Activated CD4-positive, alpha-beta T cell treated with anti-CD3 and anti-CD28 coated beads for 4 hours (primary cell): ENCODE results near the gene DROSHA.

Experiments used
- DNase-seq, 2 donors: peaks; one replicate each; pipeline ENCODE4 v3.0.0-alpha.2; 2020

Gene DROSHA

DNA sequence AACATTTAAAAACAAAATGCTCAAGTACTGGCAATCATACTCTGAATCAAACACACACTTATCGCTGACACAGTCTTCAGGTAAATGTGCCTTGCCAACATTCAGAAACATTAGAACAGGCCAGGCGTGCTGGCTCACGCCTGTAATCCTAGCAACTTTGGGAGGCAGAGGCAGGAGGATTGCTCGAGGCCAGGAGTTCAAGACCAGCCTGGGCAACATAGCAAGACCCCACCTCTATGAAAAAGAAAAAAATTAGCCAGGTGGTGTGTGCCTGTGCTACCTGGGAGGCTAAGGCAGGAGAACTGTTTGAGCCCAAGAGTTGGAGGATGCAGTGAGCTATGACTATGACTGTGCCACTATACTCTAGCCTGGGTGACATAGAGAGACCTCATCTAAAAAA is 20.6 kb downstream of the DROSHA start:
- DNase-seq, result no peak

DNA sequence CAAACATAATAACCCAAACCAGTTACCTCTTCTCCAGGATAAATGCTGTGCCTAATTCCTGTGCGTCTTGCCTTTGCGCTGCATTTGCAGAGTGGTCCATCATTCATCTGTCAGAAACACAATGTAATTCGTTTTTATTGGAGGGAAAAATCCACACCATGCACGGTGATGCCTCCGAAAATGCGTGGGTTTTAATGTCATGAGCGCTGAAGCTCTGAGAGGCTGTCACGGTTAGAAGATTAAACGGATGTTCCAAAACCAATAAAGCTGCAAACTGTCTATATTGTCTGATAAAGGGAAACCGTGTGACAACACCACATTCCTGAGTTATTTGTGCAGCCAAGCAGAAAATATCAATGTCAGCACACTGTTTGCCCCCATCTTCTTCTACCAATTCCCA is 27.4 kb downstream of the DROSHA start:
- DNase-seq, result no peak

DNA sequence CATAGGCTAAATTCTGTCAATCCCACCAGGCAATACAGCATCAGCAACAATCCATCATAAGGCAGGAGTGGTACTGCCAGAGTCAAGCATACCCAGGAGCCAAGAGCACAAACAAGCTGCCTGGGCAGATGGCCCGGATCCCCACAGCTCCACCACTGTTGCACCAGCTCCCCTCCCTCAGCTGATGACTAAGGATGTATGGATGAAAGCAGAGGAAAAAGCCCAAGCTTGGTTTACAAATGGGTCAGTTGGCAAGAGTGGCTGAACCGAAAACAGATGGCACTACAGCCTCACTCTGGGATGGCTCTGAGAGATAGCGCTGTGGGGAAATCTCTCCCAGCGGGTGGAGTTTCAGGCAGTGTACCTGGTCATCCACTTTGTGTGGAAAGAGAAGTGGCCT is 29.4 kb downstream of the DROSHA start:
- DNase-seq, result no peak

DNA sequence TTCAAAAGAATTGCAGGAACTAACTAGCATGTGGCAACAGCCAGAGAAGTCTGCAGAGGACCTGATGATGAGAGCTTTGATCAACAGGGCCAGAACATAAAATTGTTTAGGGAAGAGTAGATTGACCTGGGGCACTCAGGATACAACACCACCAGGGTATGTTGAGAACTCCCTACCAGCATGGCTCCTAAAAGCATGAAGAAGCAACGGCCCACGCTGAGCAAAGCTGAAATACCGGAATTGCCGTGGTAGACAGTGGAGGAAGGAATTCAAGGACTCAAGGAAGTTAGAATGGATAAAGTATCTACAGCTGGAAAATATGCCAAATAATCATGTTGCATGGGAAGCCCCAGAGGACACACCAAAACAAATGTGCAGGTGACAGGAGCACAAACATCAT is 31.6 kb downstream of the DROSHA start:
- DNase-seq, result no peak

DNA sequence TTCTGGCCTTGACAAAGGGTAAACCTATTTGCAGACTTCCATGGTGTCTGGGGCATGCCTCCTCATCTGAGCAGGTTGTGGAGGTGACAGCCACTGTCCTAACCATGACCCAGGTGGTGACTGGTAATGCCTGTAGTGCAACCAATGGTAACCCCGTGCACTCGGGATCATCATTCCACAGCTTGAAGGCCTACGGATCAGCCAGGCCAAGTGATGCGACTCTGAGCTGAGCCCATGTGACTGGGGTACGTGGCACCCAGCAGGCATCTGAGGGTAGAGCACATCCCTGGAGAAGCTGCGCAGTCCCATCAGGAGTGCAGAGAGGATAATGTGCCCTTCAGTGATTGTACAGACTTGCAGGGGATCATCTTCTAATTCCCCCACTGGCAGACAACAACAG is 35.0 kb downstream of the DROSHA start:
- no peak for DNase-seq

DNA sequence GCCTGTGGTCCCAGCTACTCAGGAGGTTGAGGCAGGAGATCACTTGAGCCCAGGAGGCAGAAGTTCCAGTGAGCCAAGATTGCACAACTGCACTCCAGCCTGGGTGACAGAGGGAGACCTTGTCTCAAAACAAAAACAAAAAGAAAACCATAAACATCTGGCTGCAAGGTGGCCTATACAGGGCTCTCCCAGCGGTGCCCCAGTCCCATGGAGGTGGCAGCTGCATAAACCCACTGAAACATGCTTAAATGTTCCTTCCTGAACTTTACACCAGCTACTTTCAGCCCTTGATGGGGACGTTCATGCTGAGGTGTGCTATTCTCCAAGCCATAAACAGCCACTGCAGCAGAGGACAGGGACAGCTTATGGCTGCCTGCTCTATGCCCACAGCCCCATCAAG is 35.6 kb downstream of the DROSHA start:
- DNase-seq, result no peak

DNA sequence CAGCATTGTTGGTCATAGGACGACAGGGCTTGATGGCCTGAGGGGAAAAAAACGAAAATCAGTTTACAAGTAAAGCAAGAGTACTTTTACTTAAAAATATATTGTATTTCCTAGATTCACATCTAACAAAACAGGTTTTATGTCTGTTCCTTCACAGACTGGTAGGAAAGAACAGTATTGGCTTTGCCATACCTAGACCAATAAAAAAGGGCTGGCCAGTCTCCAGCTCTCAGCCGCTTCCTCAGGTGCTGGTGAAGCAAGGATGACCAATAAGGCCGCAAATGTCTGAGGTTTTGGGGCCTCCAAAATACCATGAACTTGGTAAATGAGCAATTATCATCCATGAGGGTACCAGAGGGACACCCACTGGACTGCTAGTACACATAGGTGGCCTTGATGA is 36.6 kb downstream of the DROSHA start:
- DNase-seq, result no peak

DNA sequence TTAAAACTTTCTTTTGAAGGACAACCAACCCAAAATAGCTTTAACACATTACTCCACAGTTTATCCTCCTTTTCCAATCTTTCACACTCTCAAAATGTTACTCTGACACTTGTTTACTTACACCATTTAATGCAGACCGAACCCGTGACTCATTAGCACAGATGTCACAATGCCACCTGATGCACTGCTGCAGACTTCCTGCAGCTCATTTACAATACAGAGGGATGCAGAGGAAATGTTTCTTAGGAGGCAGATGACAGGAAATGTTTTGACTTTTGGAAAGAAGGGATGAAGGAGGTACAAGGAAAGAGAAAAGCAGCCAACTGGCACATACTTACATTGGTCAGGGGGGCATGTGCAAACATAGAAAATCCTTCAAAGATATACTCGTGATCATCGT is 39.0 kb downstream of the DROSHA start:
- DNase-seq, result no peak

DNA sequence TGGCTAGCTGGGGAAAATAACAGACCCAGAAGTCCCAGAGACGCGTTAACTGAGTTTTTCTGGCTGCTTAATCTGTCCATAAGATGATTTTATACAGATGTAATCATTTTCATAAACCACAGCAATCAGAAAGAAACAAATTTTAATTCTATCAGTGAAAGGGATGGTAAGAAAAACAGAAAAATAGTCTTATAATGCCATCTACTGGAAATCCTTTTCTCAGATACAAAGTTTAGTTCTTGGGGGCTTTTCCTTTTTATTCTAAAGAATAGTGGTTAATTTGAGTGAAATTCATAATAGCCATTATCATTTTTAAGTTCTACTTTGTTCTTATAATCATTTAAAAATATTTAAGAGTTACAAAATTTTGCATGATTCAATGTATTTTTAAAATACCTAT is 44.4 kb downstream of the DROSHA start:
- DNase-seq, result no peak

DNA sequence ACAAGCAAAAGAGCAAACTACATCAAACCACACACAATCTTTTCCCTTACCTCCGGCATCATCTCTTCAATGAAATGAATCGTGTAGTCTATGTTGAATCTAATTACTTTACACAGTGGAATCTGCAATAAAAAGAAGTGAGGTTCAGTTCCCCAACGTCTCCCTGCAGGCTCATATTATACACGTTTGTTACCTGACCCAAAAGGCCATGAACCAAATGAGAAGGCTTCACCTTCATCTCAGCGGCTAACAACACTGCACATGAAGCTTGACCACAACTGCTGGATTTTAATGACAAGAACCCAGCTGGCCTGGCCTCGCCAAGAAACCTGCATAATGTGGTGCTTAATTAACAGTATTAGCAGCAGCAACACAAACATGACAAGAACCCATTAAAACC is 45.5 kb downstream of the DROSHA start:
- no peak for DNase-seq

DNA sequence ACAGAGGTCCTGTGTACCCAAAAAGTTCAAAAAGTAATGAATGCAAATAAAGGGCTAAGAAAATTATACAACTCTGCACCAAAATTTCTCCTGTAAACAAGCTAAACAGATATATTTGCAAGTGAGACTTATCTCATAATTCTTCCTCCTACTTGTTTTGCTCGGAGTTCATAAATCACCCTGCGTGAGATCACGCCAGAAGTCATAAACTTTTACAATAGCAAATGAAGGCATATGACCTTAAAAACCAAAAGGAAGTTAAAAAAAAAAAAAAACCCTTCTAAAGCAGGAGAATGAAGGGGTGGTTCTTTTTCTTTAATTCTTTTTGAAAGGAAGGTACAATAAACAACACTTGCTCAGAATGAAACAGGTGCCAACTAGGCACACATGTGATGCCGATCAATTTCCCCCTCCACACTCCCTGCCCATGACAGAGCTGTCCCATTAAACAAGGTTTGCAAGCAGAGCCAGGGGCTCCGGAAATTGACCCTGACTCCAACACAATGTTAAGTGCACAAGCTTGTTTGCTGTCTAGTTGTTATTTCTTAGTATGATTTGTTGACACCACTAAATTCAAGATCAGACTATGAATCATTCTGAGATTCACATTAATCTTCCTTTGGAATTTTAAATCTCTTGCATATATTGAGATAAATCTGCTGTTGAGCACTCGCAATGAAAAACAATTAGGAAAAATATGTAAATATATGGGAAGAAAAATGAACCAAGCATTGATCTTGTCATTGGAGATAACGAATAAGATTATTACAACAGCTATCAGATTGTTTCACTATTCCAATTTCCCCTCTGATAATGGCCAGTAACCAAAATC is 46.3 kb downstream of the DROSHA start:
- DNase-seq, result no peak

DNA sequence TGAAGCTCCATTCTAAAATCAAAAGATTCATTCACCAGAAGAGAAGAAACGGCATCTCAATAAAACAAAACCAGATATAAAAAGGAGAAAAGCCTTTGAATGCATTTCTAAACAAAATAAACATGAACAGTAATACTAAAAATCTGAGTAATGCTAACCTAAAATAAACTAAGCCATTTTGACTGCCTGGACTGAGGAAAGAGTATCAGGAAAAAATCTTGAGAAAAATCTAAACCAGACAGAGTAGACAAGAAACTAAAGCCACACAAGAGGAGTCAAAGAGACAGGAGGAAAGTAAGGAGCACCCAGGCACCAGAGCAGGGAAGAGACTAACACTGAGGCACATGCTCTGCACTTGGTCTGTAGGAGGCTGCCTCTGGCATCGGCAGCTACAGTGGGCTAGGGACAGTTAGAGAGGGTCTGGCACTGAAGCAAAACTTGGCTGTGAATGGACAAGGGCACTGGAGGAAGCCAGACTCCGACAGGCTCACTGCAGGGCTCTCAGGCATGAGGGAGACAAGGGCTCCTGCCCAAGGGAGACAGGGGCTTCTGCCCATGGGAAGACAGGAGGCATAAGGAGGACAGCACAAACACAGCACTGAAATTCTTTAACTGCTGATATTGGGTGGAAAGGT is 50.2 kb downstream of the DROSHA start:
- no peak for DNase-seq

DNA sequence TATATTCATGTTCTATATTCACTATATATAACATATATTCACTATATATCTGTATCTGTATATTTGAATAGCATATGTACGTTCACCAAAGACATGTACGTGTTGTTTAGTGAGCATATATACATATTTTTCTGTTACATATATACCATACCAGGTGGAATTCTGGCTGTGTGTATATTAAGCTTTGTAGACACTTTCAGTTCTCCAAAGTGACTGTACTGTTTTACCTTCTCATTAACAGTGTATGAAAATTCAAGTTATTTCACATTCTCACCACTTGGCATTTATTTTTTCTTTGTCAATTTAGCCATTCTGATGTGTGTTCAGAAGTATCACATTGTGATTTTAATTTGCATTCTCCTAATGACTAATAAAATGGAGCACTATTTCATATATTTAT is 52.2 kb downstream of the DROSHA start:
- DNase-seq, result no peak

DNA sequence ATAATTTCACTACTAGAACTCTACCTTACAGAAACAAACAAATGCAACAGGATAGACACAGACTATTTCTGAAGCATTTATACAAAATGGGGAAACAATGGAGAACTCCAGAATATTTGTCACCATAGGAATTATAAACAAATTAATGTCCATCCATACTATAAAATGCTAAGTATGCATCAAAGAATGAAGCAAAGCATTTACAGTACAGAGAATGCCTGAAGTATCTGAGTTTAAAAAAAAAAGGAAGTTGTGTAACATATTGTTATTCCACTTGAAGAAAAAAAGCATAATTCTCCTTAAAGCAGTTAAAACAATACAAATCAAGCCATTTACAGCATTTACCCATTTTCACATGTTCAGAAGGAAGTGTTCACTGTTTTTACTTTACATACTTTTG is 53.0 kb downstream of the DROSHA start:
- DNase-seq, result no peak

DNA sequence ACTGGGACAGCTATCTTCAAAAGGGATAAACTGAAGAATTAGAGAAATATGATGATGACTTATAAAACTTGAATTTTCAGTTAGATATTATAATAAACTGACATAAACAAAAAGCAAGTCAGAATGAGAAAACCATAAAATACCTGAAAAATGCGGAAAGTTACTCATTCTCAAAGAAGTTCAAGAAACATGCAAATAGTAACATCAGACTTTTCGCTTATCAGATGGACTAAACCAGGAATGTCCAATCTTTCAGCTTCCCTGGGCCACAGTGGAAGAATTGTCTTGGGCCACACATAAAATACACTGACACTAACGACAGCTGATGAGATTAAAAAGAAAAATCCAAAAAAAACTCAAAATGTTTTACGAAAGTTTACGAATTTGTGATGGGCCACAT is 53.9 kb downstream of the DROSHA start:
- DNase-seq, result no peak

DNA sequence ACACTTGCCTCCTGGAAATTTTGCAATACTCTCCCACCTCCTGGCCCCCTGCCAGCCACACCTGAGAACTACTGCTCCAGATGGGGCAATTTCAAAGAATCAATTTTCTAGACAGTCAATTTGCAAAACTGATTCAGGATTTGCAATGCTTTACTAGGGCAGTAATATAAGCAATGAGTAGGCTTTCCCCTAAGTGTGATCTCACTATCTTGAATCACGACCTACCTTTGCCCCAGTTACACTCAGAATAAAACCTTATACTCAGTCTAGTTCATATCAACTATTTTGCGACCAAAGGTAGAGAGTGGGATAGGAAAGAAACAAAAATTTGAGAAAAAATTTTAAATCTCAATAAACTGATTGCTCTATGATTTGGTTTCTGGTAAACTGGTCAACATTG is 54.4 kb downstream of the DROSHA start:
- no peak for DNase-seq

DNA sequence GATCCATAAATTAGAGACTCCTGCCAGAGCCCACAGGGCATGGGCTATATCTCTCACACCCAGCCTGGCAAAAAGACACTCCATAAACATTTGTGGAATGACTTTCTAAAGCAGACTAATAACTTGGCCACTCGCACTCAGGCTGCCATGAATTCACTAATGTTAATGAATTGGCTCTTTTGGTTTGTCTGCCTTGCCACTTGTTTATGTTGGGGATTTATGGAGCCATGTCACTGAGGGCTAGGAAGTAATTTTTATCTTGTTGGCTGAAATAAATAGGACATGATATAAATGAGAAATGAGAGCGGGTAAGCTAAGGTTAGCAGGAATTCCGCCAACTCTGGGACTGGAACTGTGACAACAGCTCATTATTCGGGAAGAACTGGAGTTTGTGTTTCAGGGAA is 55.2 kb downstream of the DROSHA start:
- no peak for DNase-seq

DNA sequence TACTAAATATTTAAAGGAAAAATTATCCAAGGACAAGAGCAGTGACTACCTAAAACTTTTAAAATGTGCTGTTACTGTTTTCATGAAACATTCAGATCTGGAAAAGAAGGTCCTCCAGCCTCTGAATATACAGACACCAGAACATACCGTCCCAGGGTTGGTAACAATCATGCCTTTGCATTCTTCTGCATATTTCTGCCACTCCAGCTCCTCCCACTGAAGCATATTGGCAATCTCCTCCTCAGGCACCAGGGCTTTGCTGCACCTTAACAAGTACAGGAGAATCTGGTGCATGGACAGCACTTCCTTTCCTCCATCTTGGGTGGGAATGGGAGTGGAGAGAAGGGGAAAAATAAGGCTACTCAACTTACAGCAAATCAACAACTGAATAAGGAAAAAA is 60.0 kb downstream of the DROSHA start:
- DNase-seq, result no peak

DNA sequence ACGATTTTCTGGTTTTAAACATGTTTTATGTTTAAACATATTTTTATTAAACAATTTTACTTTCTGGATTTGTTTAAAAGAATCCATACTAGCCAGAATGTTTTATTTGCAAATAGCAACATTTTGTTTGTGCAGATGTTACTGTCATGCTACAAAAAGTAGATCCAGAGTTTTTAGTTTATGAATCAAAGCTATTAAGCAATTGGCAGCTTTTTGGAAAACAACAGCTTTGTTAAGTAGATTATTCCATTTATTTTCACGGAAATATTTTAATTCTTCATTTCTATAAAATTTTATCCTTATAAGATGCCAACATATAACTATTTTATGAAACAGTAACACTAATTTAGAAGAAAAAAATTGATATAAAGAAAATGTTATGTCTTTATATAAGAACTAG is 60.9 kb downstream of the DROSHA start:
- no peak for DNase-seq

DNA sequence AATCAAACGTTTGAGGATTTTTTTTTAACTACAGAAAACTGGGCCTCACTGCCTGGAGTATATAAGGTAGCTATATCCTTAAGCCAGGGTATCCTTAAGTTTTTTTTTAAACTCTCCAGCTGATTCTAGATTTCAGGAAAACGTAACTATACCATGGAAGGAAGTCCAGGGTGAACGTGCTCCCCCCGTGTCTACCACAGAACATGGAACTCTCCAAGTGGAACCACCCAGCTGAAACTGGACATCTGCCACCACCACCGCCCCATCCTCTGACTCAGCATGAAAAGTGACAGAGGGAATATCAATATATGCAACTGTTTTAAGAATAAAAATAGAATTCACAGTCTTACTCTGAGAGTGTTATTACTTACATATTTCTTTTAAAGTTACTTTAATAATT is 61.3 kb downstream of the DROSHA start:
- DNase-seq, result no peak

DNA sequence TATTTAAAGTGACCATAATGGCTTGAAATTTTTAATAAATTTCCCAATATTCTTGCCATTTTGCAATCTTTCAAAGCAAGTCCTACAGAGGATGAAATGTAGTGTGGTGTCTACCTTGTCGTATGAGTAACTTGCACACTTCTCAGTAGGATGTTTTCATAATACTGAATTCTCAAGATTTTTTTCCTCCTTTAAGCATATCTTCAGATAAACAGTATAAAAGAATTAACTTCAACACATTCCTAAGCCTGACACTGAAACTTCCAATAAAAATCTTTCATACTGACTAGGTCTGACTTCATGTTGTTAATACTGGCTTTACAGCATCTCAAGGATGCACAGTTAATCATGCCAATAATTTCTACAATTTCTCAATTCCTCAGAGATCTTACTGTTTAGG is 62.0 kb downstream of the DROSHA start:
- no peak for DNase-seq

DNA sequence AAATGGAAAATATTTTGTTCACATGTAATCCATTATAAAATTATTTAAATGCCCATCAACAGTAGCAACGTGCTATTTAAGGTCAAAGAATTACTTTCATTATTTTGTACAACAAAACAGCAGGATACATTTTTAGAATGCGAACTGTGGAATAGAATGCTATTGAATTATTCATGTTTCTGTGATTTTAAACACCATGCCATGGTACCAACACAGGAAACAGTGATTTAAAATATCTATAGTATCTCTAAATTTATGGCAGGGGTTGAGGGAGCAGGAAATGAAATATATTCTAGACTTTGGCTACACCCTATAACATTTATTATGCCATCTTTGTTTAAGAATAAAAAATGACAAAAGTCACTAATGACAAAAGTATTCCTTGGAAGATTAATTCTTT is 62.4 kb downstream of the DROSHA start:
- DNase-seq, result no peak

DNA sequence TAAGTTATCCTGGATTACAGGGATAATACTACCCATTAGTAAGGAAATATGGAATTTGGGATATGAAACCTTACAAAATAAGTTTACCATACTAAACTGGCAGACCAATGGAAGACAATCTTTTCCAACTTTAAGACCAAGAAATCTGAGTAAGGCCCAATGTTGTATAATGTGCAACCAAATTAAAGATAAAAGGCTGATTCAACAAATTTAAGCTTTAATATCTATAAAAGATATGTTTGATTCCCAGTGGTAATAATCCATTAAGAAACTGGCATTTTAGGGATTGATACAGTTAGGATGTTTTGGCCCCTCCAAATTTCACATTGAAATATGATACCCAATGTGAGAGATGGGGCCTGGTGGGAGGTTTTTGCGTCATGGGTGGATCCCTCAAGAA is 66.6 kb downstream of the DROSHA start:
- no peak for DNase-seq

DNA sequence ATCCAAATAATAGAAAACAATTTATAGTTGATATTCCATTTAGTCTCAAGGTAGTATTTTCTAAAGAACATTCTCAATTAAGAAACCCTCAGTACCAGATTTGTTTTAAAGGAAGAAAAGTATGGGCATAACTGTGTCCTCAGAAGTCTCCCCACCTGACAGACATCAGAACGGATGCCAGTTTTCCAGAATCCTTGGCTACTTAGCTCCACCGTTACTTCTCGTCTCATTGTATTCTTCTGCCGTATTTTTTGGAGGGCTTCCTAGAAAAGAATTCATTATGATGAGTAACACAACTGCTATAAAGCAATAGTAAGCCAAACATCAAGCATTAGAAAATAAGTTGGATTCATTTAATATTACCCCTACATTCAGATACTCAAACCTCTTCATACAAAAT is 67.8 kb downstream of the DROSHA start:
- no peak for DNase-seq

DNA sequence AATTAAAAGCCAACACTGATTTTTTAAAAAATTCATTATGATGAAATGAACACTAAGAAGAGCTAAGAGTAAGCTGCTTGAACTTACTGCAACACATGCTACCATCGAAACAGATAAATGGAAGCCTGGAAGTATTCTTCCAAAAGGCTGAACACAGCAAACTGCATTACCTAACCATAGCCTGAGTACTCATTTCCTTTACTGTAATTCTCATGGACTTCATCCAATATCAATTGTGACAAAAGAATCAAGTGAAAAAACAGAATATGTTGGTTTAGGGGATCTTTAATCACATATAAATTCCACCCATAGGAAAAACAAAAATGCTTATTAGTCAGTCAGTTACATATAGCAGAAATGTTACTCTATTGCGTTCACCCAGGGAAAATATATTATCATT is 68.5 kb downstream of the DROSHA start:
- no peak for DNase-seq
